A673 (cell line): Measurements from ENCODE around the gene PSME4.

Experiments used
- EZH2 ChIP-seq: fragments of 200-600 bp; sonication (generic); IDR thresholded peaks from 2 replicates; pipeline ENCODE4 v1.6.1; 2017; ENCODE audit warnings: borderline replicate concordance, low read depth, mild to moderate bottlenecking, mixed read lengths, antibody characterized with exemption, low read length; ENCODE audit not compliant: poor library complexity, severe bottlenecking
- TF ChIP-seq, protein P1 (sequence below): fragments of 300-800, 200-600 bp; sonication (generic); conservative IDR thresholded peaks from 2 replicates; pipeline ENCODE4 v1.5.1; 2017; ENCODE audit warnings: low read depth, mild to moderate bottlenecking, antibody characterized with exemption, low read length, moderate library complexity, mixed read lengths

- TF ChIP-seq, protein P1, sequence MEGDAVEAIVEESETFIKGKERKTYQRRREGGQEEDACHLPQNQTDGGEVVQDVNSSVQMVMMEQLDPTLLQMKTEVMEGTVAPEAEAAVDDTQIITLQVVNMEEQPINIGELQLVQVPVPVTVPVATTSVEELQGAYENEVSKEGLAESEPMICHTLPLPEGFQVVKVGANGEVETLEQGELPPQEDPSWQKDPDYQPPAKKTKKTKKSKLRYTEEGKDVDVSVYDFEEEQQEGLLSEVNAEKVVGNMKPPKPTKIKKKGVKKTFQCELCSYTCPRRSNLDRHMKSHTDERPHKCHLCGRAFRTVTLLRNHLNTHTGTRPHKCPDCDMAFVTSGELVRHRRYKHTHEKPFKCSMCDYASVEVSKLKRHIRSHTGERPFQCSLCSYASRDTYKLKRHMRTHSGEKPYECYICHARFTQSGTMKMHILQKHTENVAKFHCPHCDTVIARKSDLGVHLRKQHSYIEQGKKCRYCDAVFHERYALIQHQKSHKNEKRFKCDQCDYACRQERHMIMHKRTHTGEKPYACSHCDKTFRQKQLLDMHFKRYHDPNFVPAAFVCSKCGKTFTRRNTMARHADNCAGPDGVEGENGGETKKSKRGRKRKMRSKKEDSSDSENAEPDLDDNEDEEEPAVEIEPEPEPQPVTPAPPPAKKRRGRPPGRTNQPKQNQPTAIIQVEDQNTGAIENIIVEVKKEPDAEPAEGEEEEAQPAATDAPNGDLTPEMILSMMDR: no peak
- no peak for TF ChIP-seq EZH2
Observed at GRCh38 chr2:53881360-53881759, 89.4 kb downstream of the PSME4 start.
